ENCODE data around the gene TRIM28. TPM values are rescaled to one million over a fixed set of nuclear protein-coding genes. Genes with fewer than 3 reads are reported as not detected.

TRIM28 gene
- total RNA-seq, 4 donors from 2014 or later = 180 to 694 (median 297) TPM

- intact Hi-C loops (cut with DNase I; ENCODE audit: low total_unique reads) = no loop called here
- DNase-seq = no peak
- 84 to 86% methylated on average over 3 to 8 of the region's 8 CpGs for WGBS, 2 donors (ENCODE audit: low coverage in 1 of 2)
These were observed 16.4 kb downstream of the TRIM28 start for GRCh38 chr19:58560007-58560887.

GRCh38 chr19:58560921-58561320 lies 17.1 kb downstream of the TRIM28 start:
- no peaks in the 10 kb centered on the region for H3K27me3 ChIP-seq
- intact Hi-C loops (cut with DNase I; ENCODE audit: low total_unique reads) = no loop called here

More at GRCh38 chr19:58560007-58560887, 16.4 kb downstream of the TRIM28 start:
- Histone ChIP-seq H3K27me3 (no peaks in the 10 kb centered on the region), H3K27ac (peak overlapping the region; percentile 95 to 100 (median 100)), H3K36me3 (peaks cover 0 to 9% (median 4%) of the 10 kb centered on the region in 4 donors), H3K9me3 (no peaks in the 10 kb centered on the region), H3K4me1 (peaks cover 43 to 61% (median 48%) of the 10 kb centered on the region in 4 donors), H3K4me3 (peak overlapping the region in 3 of 4 donors; percentile 67 to 78 (median 68))
- in situ Hi-C loops (cut with MboI; ENCODE audit: low pct_ligation_motif_present in 1 of 4, low pct_unique_long_range_greater_than_20kb in 1 of 4, low sequenced_read_pairs in 3 of 4) = no loop called here
- no peak for TF ChIP-seq CTCF (IDR thresholded peaks at IDR 0.05)
- TF ChIP-seq EP300 (IDR thresholded peaks at IDR 0.05; ENCODE audit: low read depth) = no peak
- no peak for TF ChIP-seq POLR2AphosphoS5 (IDR thresholded peaks at IDR 0.05)
- TF ChIP-seq POLR2A (IDR thresholded peaks at IDR 0.05) = no peak

GRCh38 chr19:58561373-58562121 lies 17.7 kb downstream of the TRIM28 start:
- WGBS, 2 donors (ENCODE audit: low coverage in 1 of 2) = 61% methylated on average over 16 of the region's 16 CpGs; no CpG with 5 or more reads in 1 of the 2 donors
- H3K4me3 ChIP-seq = peak overlapping the region in 2 of 4 donors; percentile 28 to 42
- no peaks in the 10 kb centered on the region for H3K9me3 ChIP-seq
- H3K27me3 ChIP-seq = no peaks in the 10 kb centered on the region
- H3K27ac ChIP-seq = peak overlapping the region in 3 of 4 donors; percentile 12 to 70 (median 66)
- peaks cover 0 to 2% (median under 1%) of the 10 kb centered on the region in 4 donors for H3K36me3 ChIP-seq
- H3K4me1 ChIP-seq = peaks cover 34 to 48% (median 40%) of the 10 kb centered on the region in 4 donors
- TF ChIP-seq CTCF (IDR thresholded peaks at IDR 0.05) = no peak
- no peak for TF ChIP-seq EP300 (IDR thresholded peaks at IDR 0.05; ENCODE audit: low read depth)
- TF ChIP-seq POLR2AphosphoS5 (IDR thresholded peaks at IDR 0.05) = no peak
- no peak for TF ChIP-seq POLR2A (IDR thresholded peaks at IDR 0.05)
- DNase-seq = no peak
- in situ Hi-C loops (cut with MboI; ENCODE audit: low pct_ligation_motif_present in 1 of 4, low pct_unique_long_range_greater_than_20kb in 1 of 4, low sequenced_read_pairs in 3 of 4) = no loop called here
- intact Hi-C loops (cut with DNase I; ENCODE audit: low total_unique reads) = no loop called here

More at GRCh38 chr19:58560921-58561320, 17.1 kb downstream of the TRIM28 start:
- no peak for DNase-seq
- Histone ChIP-seq H3K36me3 (peaks cover 0 to 8% (median 3%) of the 10 kb centered on the region in 4 donors), H3K4me1 (peaks cover 38 to 55% (median 43%) of the 10 kb centered on the region in 4 donors), H3K27ac (no peak overlapping the region), H3K4me3 (no peak overlapping the region), H3K9me3 (no peaks in the 10 kb centered on the region)
- in situ Hi-C loops (cut with MboI; ENCODE audit: low pct_ligation_motif_present in 1 of 4, low pct_unique_long_range_greater_than_20kb in 1 of 4, low sequenced_read_pairs in 3 of 4) = no loop called here
- TF ChIP-seq CTCF (IDR thresholded peaks at IDR 0.05) (no peak), POLR2A (IDR thresholded peaks at IDR 0.05) (no peak)
